ENCODE data around the gene CACNG1.

DNA sequence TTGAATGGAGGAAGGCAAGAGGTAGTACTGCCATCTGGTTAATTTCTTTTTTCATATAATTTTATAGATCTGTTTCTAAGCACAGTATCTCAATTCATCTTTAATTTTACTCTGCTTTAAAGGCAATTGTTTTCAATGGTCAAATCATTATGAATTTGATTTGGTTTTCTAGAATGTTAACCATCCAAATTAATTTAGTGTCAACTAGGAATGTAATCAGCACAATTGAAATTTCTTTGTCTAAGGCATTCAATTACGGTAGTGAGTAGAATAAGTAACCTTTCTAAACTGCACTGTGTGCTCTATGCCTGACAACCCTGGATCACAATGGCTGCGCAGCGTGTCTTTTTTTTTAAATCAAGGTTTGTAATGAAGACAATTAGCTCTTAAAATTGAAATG lies 44.3 kb downstream of the CACNG1 start:
- TF ChIP-seq CTCF (IDR thresholded peaks at IDR 0.05; ENCODE audit: extremely low read depth in 1 of 2, insufficient read depth in 1 of 2, low read depth in 1 of 2, low read length in 2 of 2) (no peak), POLR2A (IDR thresholded peaks at IDR 0.05; ENCODE audit: low read depth, low read length) (no peak), MYC (IDR thresholded peaks at IDR 0.05; ENCODE audit: low read depth, low read length) (no peak), POLR2AphosphoS5 (IDR thresholded peaks at IDR 0.05; ENCODE audit: insufficient read depth, low read depth, low read length) (no peak), FOS (IDR thresholded peaks at IDR 0.05; ENCODE audit: borderline replicate concordance, insufficient read depth, low read length) (no peak), EZH2 (IDR thresholded peaks at IDR 0.05; ENCODE audit: borderline replicate concordance, low read depth, low read length, severe bottlenecking) (no peak), GATA2 (IDR thresholded peaks at IDR 0.05; ENCODE audit: insufficient read depth, insufficient read length, low read depth, low read length) (no peak), JUN (IDR thresholded peaks at IDR 0.05; ENCODE audit: borderline replicate concordance, insufficient read depth, insufficient read length, low read depth) (no peak)
- TF ChIP-seq, protein P1, sequence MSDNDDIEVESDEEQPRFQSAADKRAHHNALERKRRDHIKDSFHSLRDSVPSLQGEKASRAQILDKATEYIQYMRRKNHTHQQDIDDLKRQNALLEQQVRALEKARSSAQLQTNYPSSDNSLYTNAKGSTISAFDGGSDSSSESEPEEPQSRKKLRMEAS (IDR thresholded peaks at IDR 0.05; ENCODE audit: insufficient read depth, insufficient read length): no peak

All from endothelial cell of umbilical vein (primary cell).